ENCODE measurements around the gene SOX6. TPM values are rescaled to one million over a fixed set of nuclear protein-coding genes. Genes with fewer than 3 reads are reported as not detected.

SOX6 gene
- total and polyA plus RNA-seq, 2 donors (not counting 3 experiments of a cell fraction or from before 2014, with no cell fraction given) = 0.14 to 3.7 TPM

DNA sequence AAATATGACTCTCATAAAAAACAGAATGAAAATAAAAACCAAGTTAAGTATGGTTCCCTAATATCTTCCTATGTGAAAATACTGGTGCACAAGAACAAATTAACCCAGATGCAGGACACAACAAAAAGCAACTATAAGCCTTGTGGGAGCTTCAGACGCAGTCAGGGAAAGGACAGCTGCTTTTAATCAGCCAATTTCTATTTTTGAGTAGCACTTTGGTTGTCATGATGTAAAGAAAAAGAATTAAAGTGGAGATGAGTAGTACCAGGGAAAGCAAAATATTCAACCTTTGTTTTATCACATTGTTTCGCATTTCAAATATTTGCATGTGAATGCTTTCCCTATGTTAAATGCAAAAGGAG lies 339.9 kb downstream of the SOX6 start:
- no peak overlapping the region for H3K9ac ChIP-seq (replicated peaks; ENCODE audit: extremely low read depth, insufficient read depth, low read length)
- DNase-seq (ENCODE audit: low read depth, low spot score) = no peak
- TF ChIP-seq JUN (IDR thresholded peaks at IDR 0.05; ENCODE audit: borderline replicate concordance, insufficient read depth, insufficient read length, low read depth) (no peak), MYC (IDR thresholded peaks at IDR 0.05; ENCODE audit: low read depth, low read length) (no peak), FOS (IDR thresholded peaks at IDR 0.05; ENCODE audit: borderline replicate concordance, insufficient read depth, low read length) (no peak), POLR2A (IDR thresholded peaks at IDR 0.05; ENCODE audit: low read depth, low read length) (no peak), EZH2 (IDR thresholded peaks at IDR 0.05; ENCODE audit: borderline replicate concordance, low read depth, low read length, severe bottlenecking) (no peak), POLR2AphosphoS5 (IDR thresholded peaks at IDR 0.05; ENCODE audit: insufficient read depth, low read depth, low read length) (no peak), GATA2 (IDR thresholded peaks at IDR 0.05; ENCODE audit: insufficient read depth, insufficient read length, low read depth, low read length) (no peak)
- TF ChIP-seq, protein P1, sequence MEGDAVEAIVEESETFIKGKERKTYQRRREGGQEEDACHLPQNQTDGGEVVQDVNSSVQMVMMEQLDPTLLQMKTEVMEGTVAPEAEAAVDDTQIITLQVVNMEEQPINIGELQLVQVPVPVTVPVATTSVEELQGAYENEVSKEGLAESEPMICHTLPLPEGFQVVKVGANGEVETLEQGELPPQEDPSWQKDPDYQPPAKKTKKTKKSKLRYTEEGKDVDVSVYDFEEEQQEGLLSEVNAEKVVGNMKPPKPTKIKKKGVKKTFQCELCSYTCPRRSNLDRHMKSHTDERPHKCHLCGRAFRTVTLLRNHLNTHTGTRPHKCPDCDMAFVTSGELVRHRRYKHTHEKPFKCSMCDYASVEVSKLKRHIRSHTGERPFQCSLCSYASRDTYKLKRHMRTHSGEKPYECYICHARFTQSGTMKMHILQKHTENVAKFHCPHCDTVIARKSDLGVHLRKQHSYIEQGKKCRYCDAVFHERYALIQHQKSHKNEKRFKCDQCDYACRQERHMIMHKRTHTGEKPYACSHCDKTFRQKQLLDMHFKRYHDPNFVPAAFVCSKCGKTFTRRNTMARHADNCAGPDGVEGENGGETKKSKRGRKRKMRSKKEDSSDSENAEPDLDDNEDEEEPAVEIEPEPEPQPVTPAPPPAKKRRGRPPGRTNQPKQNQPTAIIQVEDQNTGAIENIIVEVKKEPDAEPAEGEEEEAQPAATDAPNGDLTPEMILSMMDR (IDR thresholded peaks at IDR 0.05; ENCODE audit: extremely low read depth in 1 of 2, insufficient read depth in 1 of 2, low read depth in 1 of 2, low read length in 2 of 2) = no peak
- TF ChIP-seq, protein P2, sequence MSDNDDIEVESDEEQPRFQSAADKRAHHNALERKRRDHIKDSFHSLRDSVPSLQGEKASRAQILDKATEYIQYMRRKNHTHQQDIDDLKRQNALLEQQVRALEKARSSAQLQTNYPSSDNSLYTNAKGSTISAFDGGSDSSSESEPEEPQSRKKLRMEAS (IDR thresholded peaks at IDR 0.05; ENCODE audit: insufficient read depth, insufficient read length) = no peak
- intact Hi-C loops (cut with micrococcal nuclease) (no loop called here), dilution Hi-C loops (cut with MboI; ENCODE audit: extremely low pct_ligation_motif_present, low sequenced_read_pairs) (no loop called here)
- no peaks in the 10 kb centered on the region for H3K9me3 ChIP-seq (replicated peaks; ENCODE audit: control insufficient read depth, insufficient read depth, low read length)
- peaks cover 2% of the 10 kb centered on the region for H3K4me1 ChIP-seq (ENCODE audit: control insufficient read depth, extremely low read depth, insufficient read depth, low read length)
- no peak overlapping the region for H2AFZ ChIP-seq (ENCODE audit: low read depth, low read length)
- no peaks in the 10 kb centered on the region for H3K36me3 ChIP-seq (ENCODE audit: control insufficient read depth in 2 of 2, extremely low read depth in 1 of 2, insufficient read depth in 2 of 2, low read length in 2 of 2)
- no peak overlapping the region for H3K27ac ChIP-seq (ENCODE audit: insufficient read depth, low read depth, low read length)
- FAIRE-seq = no peak
- H3K4me3 ChIP-seq (replicated peaks in 1 of 3; ENCODE audit: insufficient read depth in 1 of 3, low read depth in 1 of 3, low read length in 3 of 3) = no peak overlapping the region
- BruUV-seq (replicated peaks) = no TSS peak
- H4K20me1 ChIP-seq (replicated peaks; ENCODE audit: control insufficient read depth, extremely low read depth, insufficient read depth, low read length) = no peaks in the 10 kb centered on the region
- POLR2A ChIA-PET = no interaction called here
- CTCF ChIA-PET = no interaction called here
- no peak overlapping the region for H3K4me2 ChIP-seq (ENCODE audit: insufficient read depth, low read length)
- H3K27me3 ChIP-seq (ENCODE audit: control insufficient read depth in 2 of 2, insufficient read depth in 2 of 2, low read length in 2 of 2) = peaks cover 0 to 2% of the 10 kb centered on the region in 2 experiments
- no peaks in the 10 kb centered on the region for H3K79me2 ChIP-seq (ENCODE audit: control insufficient read depth, insufficient read depth, low read length)
- H3K9me1 ChIP-seq (replicated peaks; ENCODE audit: control insufficient read depth, extremely low read depth, insufficient read depth, low read length) = no peaks in the 10 kb centered on the region
